Measurements from ENCODE around the gene SATB1. TPM values are rescaled to one million over a fixed set of nuclear protein-coding genes. Genes with fewer than 3 reads are reported as not detected.

Gene SATB1
- total and polyA plus RNA-seq, 2 of the 4 experiments (the other 2 are of a cell fraction), result 7.5 to 10.7 TPM

DNA sequence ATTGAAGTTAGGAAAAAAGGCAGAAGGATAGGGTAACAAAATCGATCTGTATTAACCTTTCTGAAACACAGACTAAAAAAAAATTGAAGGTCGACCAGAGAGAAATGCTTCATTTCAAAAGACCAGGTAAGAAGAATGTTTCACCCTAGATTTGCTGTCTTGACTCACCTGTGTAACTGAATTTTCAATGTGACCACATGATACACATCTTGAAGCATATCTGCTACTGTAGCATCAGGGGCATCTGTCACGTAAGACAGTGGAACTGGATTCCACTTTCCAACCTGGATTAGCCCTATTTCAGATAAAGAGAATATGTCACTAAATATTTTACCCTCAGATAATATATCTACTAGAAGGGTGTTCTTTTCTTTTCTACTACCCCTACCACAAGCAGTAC is 9.3 kb downstream of the SATB1 start:
- Histone ChIP-seq H3K23ac (ENCODE audit: low read depth, low read length) (no peak overlapping the region), H3K27me3 (ENCODE audit: control insufficient read depth, insufficient read depth, low read length) (no peaks in the 10 kb centered on the region), H4K5ac (ENCODE audit: low read depth, low read length) (no peak overlapping the region), H2BK5ac (ENCODE audit: low read depth, low read length, poor library complexity, severe bottlenecking) (no peak overlapping the region), H3K9me1 (ENCODE audit: insufficient read depth, low read length) (no peaks in the 10 kb centered on the region), H2BK120ac (ENCODE audit: low read depth, low read length) (no peak overlapping the region), H3K79me1 (ENCODE audit: low read depth in 1 of 2, low read length in 2 of 2) (no peaks in the 10 kb centered on the region), H3K56ac (ENCODE audit: extremely low read depth, insufficient read depth, low read length) (no peak overlapping the region), H4K91ac (ENCODE audit: insufficient read depth, low read depth, low read length) (no peak overlapping the region), H3K36me3 (ENCODE audit: control insufficient read depth, insufficient read depth, low read length) (0 out of 2 replicates have a peak, but pooled peaks cover 1% of the 10 kb centered on the region), H2AK5ac (ENCODE audit: low read depth, low read length) (no peak overlapping the region), H3K18ac (ENCODE audit: low read depth, low read length) (no peak overlapping the region), H3K4ac (ENCODE audit: low read depth, low read length) (no peak overlapping the region), H3K9me3 (ENCODE audit: control insufficient read depth, insufficient read depth, low read length) (no peaks in the 10 kb centered on the region), H3K4me3 (ENCODE audit: insufficient read depth, low read depth, low read length) (no peak overlapping the region), H3K4me2 (ENCODE audit: low read depth, low read length) (no peak overlapping the region), H4K8ac (ENCODE audit: low read depth in 2 of 2, low read length in 2 of 2) (no peak overlapping the region), H3K14ac (replicated peaks; ENCODE audit: low read depth, low read length) (no peak overlapping the region), H3K9ac (ENCODE audit: low read depth, low read length) (no peak overlapping the region), H3K27ac (ENCODE audit: insufficient read depth, low read length) (no peak overlapping the region), H4K20me1 (ENCODE audit: insufficient read depth, low read length) (no peaks in the 10 kb centered on the region), H2AFZ (replicated peaks; ENCODE audit: low read length, poor library complexity) (no peak overlapping the region), H2BK15ac (ENCODE audit: low read depth, low read length) (no peak overlapping the region), H2BK20ac (ENCODE audit: low read depth, low read length) (no peak overlapping the region), H3K4me1 (ENCODE audit: control insufficient read depth, insufficient read depth, low read length) (0 out of 2 replicates have a peak, but pooled peaks cover 2% of the 10 kb centered on the region), H2AK9ac (replicated peaks; ENCODE audit: low read depth, low read length, poor library complexity) (no peak overlapping the region)
- no peak for ATAC-seq (ENCODE audit: low read depth)
- intact Hi-C loops (cut with micrococcal nuclease), result no loop called here
- dilution Hi-C loops (cut with HindIII; ENCODE audit: low sequenced_read_pairs, unreplicated experiment), result no loop called here
- no peak for DNase-seq
- in situ Hi-C loops (cut with MboI; ENCODE audit: low sequenced_read_pairs), result no loop called here
- TF ChIP-seq CHD1 (IDR thresholded peaks at IDR 0.05; ENCODE audit: low read depth, low read length) (no peak), NFE2L2 (IDR thresholded peaks at IDR 0.05; ENCODE audit: low read depth, low read length) (no peak), MAZ (IDR thresholded peaks at IDR 0.05; ENCODE audit: borderline replicate concordance, low read depth, low read length) (no peak), BHLHE40 (IDR thresholded peaks at IDR 0.05; ENCODE audit: low read depth, low read length) (no peak), CEBPB (IDR thresholded peaks at IDR 0.05; ENCODE audit: low read depth, low read length) (no peak), POLR2A (IDR thresholded peaks at IDR 0.05; ENCODE audit: low read depth, low read length) (no peak), RCOR1 (IDR thresholded peaks at IDR 0.05; ENCODE audit: insufficient replicate concordance, low read length) (no peak), RAD21 (IDR thresholded peaks at IDR 0.05; ENCODE audit: low read length) (no peak), RFX5 (IDR thresholded peaks at IDR 0.05; ENCODE audit: low read depth, low read length) (no peak), MXI1 (IDR thresholded peaks at IDR 0.05; ENCODE audit: borderline replicate concordance, low read depth, low read length) (no peak), SMC3 (IDR thresholded peaks at IDR 0.05; ENCODE audit: low read depth, low read length) (no peak), FOS (IDR thresholded peaks at IDR 0.05; ENCODE audit: low read depth, low read length) (no peak), MAFK (IDR thresholded peaks at IDR 0.05; ENCODE audit: low read depth, low read length) (no peak)
- TF ChIP-seq, protein P1, sequence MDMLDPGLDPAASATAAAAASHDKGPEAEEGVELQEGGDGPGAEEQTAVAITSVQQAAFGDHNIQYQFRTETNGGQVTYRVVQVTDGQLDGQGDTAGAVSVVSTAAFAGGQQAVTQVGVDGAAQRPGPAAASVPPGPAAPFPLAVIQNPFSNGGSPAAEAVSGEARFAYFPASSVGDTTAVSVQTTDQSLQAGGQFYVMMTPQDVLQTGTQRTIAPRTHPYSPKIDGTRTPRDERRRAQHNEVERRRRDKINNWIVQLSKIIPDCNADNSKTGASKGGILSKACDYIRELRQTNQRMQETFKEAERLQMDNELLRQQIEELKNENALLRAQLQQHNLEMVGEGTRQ (IDR thresholded peaks at IDR 0.05; ENCODE audit: low read depth, low read length), result no peak
- TF ChIP-seq, protein P2, sequence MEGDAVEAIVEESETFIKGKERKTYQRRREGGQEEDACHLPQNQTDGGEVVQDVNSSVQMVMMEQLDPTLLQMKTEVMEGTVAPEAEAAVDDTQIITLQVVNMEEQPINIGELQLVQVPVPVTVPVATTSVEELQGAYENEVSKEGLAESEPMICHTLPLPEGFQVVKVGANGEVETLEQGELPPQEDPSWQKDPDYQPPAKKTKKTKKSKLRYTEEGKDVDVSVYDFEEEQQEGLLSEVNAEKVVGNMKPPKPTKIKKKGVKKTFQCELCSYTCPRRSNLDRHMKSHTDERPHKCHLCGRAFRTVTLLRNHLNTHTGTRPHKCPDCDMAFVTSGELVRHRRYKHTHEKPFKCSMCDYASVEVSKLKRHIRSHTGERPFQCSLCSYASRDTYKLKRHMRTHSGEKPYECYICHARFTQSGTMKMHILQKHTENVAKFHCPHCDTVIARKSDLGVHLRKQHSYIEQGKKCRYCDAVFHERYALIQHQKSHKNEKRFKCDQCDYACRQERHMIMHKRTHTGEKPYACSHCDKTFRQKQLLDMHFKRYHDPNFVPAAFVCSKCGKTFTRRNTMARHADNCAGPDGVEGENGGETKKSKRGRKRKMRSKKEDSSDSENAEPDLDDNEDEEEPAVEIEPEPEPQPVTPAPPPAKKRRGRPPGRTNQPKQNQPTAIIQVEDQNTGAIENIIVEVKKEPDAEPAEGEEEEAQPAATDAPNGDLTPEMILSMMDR (conservative IDR thresholded peaks at IDR 0.05; ENCODE audit: low read depth, low read length), result no peak
- TF ChIP-seq, protein P3, sequence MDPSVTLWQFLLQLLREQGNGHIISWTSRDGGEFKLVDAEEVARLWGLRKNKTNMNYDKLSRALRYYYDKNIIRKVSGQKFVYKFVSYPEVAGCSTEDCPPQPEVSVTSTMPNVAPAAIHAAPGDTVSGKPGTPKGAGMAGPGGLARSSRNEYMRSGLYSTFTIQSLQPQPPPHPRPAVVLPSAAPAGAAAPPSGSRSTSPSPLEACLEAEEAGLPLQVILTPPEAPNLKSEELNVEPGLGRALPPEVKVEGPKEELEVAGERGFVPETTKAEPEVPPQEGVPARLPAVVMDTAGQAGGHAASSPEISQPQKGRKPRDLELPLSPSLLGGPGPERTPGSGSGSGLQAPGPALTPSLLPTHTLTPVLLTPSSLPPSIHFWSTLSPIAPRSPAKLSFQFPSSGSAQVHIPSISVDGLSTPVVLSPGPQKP (IDR thresholded peaks at IDR 0.05; ENCODE audit: borderline replicate concordance, low read depth, low read length), result no peak
- WGBS, 2 experiments (ENCODE audit: extremely low coverage in 2 of 2, insufficient read length in 1 of 2), result no CpG with 5 or more reads among the region's 3 CpGs
- ChIA-PET POLR2A (ENCODE audit: unreplicated experiment) (no interaction called here), CTCF (no interaction called here)
- BruUV-seq (replicated peaks), result no TSS peak

Measured in IMR-90 (cell line).